Ovary (tissue), 9 donors: ENCODE results near the gene RANBP17. TPM values are rescaled to one million over a fixed set of nuclear protein-coding genes. Genes with fewer than 3 reads are reported as not detected.

Experiments used
- DNase-seq, 5 donors: peaks; one replicate each; pipeline ENCODE4 v3.0.0-alpha.2; 2019 to 2020
- H3K27ac ChIP-seq, 2 donors: fragments of 200-600 bp; one replicate each; pipeline versions ENCODE4 v1.5.1 to v1.8.0; 2019 to 2022
- H3K27me3 ChIP-seq: fragments of 200-600 bp; one replicate; pipeline ENCODE4 v1.8.0; 2022
- H3K36me3 ChIP-seq: fragments of 200-600 bp; sonication (generic); one replicate; pipeline ENCODE4 v1.5.1; 2019
- H3K4me1 ChIP-seq: one replicate; pipeline ENCODE4 v1.8.1; 2013; ENCODE audit warnings: mild to moderate bottlenecking, moderate library complexity; ENCODE audit not compliant: insufficient read depth
- H3K4me3 ChIP-seq: fragments of 200-600 bp; sonication (generic); one replicate; pipeline ENCODE4 v1.5.1; 2017
- H3K9me3 ChIP-seq, 2 donors: fragments of 200-600 bp in 1 of 2; sonication (generic) in 1 of 2; one replicate each; pipeline versions ENCODE4 v1.5.1 to v1.8.1; 2013 to 2019; ENCODE audit warnings: mild to moderate bottlenecking in 1 of 2, moderate library complexity in 1 of 2
- EP300 ChIP-seq: sonication (generic); formaldehyde crosslinking; IDR thresholded peaks from one replicate; pipeline ENCODE4 v1.6.1; 2017; ENCODE audit warnings: antibody characterized with exemption
- POLR2A ChIP-seq: fragments of 450-650 bp; IDR thresholded peaks from one replicate; pipeline ENCODE4 v1.6.1; 2017; ENCODE audit warnings: antibody characterized with exemption, mild to moderate bottlenecking, moderate library complexity
- WGBS, 3 donors: extraction: QIAGEN DNeasy Blood & Tissue Kit in 1 of 3; methylation state at CpG; one replicate each; pipeline versions ENCODE4 v1.1.5 to v1.1.7; 2013 to 2017; 5-methylcytosine and 5-hydroxymethylcytosine counted together
- intact Hi-C, 4 donors: fragments of 100-400 bp; cut with DNase I; formaldehyde crosslinking; loops; one replicate each; pipeline versions ENCODE4 v1.11.0 to v1.15.1; 2022 to 2023
- polyA plus RNA-seq, 2 donors: library from polyadenylated mRNA; stranded (reverse); fragments of 200-250 nt in 1 of 2; fragments of 350-450 nt in 1 of 2; fragmentation: Illumina TruSeq in 1 of 2; extraction: RNeasy Lipid Tissue Mini Kit (QIAGEN cat#74804) in 1 of 2; gene quantifications; one replicate each; pipeline ENCODE4 v1.2.3, GENCODE V29; 2013 to 2014
- total RNA-seq, 7 donors: library from RNA; depleted of rRNA in 2 of 7; stranded (reverse); fragments of >200 nt in 2 of 7; fragmentation: NEBNext Ultra II Directional in 3 of 7; extraction: Animal tissue kit (Norgen Biotek cat#: 25700) in 3 of 7; gene quantifications; one replicate each; pipeline versions ENCODE4 v1.1.0 to v1.2.4, GENCODE V29; 2016 to 2023
- TF ChIP-seq, protein P1 (sequence below), 3 donors: fragments of 450-650 bp in 2 of 3; fragments of 200-600 bp in 1 of 3; IDR thresholded peaks; one replicate each; pipeline versions ENCODE4 v1.5.1 to v1.8.0; 2016 to 2022; ENCODE audit warnings: antibody characterized with exemption in 3 of 3, mild to moderate bottlenecking in 1 of 3
- donor health status: DM: no; HTN: no; CAD: no; lungs with moderate emphysema.
- donor health status: DM: no; HTN: no; CAD: no.
- donor health status: Bipolar disorder and iron deficiency.
- donor health status: DM: yes; HTN: yes; CAD: no.
- donor health status: DM: no; HTN: no; CAD: no.
- donor health status: DM: yes; HTN: yes; CAD: no.

RANBP17 gene
- total and polyA plus RNA-seq, 9 donors, result 1.3 to 16.1 (median 8.5) TPM

DNA sequence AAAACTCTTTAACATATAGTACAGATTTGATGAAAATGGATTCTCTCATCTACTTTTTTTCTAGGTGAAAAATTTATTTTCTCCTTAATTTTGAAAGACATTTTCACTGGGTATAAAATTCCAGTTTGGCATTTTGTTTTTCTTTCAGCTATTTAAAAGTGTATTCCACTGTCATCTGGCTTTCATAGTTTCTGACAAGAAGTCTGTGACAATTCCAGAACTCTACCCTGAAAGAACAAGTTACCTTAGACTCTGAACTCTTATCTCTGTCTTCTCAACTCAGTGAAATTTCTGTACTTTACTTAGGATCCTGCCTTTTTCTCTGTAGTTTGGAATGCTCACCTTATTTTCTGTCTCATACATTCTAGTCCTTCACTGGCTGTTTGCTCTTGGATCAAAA lies 161.7 kb downstream of the RANBP17 start:
- H3K9me3 ChIP-seq, result no peaks in the 10 kb centered on the region
- DNase-seq, result no peak
- H3K27ac ChIP-seq, result no peak overlapping the region
- no peak overlapping the region for H3K4me3 ChIP-seq
- H3K4me1 ChIP-seq, result no peaks in the 10 kb centered on the region
- H3K27me3 ChIP-seq, result no peaks in the 10 kb centered on the region
- TF ChIP-seq POLR2A, result no peak
- TF ChIP-seq, protein P1, sequence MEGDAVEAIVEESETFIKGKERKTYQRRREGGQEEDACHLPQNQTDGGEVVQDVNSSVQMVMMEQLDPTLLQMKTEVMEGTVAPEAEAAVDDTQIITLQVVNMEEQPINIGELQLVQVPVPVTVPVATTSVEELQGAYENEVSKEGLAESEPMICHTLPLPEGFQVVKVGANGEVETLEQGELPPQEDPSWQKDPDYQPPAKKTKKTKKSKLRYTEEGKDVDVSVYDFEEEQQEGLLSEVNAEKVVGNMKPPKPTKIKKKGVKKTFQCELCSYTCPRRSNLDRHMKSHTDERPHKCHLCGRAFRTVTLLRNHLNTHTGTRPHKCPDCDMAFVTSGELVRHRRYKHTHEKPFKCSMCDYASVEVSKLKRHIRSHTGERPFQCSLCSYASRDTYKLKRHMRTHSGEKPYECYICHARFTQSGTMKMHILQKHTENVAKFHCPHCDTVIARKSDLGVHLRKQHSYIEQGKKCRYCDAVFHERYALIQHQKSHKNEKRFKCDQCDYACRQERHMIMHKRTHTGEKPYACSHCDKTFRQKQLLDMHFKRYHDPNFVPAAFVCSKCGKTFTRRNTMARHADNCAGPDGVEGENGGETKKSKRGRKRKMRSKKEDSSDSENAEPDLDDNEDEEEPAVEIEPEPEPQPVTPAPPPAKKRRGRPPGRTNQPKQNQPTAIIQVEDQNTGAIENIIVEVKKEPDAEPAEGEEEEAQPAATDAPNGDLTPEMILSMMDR (IDR thresholded peaks at IDR 0.05), result no peak
- no peaks in the 10 kb centered on the region for H3K36me3 ChIP-seq
- intact Hi-C loops, result no loop called here

DNA sequence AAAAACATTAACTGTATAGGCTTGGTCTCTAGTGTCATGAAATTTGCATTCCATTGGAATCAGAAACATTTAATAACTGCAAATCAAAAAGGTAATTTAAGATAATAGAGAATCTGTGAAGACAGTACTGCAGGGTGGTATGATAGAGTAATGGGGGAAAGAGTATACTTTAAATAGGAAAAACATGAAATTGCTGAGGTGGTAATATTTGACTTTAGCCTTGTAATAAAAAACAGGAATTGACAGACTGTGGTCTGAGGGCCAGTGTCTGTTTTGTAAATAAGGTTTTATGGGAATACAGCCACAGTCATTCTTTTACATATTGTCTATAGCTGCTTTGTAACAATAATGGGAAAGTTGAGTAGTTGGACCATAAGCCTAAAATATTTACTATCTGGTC lies 162.3 kb downstream of the RANBP17 start:
- no peak for TF ChIP-seq EP300
- TF ChIP-seq, protein P1 (IDR thresholded peaks at IDR 0.05), result no peak
- no peak for TF ChIP-seq POLR2A
- intact Hi-C loops, result no loop called here

DNA sequence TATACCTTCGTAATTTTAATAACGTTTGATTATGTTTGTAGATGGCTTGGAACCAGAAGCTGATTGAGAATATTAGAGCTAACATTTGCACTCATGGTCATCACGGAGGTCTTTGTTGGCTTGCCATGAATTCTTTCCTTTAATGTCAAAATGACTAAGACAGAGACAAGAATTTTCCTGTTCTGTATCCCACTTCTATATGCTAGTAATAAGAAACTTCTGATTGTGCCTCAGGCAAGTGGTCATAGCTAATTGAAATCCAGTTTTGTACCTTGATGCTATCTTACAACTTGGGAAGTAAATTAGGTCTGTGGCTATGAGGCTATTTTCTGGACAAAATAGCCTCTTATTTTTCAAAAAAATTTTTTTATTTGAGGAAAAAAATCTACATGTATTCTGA lies 167.6 kb downstream of the RANBP17 start:
- DNase-seq, result no peak
- TF ChIP-seq POLR2A (no peak), EP300 (no peak)
- TF ChIP-seq, protein P1 (IDR thresholded peaks at IDR 0.05), result no peak
- Histone ChIP-seq H3K36me3 (no peaks in the 10 kb centered on the region), H3K4me1 (no peaks in the 10 kb centered on the region), H3K27ac (no peak overlapping the region), H3K9me3 (no peaks in the 10 kb centered on the region), H3K4me3 (no peak overlapping the region), H3K27me3 (no peaks in the 10 kb centered on the region)
- 90 to 94% (median 93%) methylated on average over 3 of the region's 3 CpGs for WGBS, 3 donors
- intact Hi-C loops, result no loop called here

More for the DNA sequence above, 162.3 kb downstream of the RANBP17 start:
- Histone ChIP-seq H3K27ac (no peak overlapping the region), H3K9me3 (no peaks in the 10 kb centered on the region), H3K4me3 (no peak overlapping the region), H3K36me3 (no peaks in the 10 kb centered on the region), H3K27me3 (no peaks in the 10 kb centered on the region), H3K4me1 (no peaks in the 10 kb centered on the region)
- DNase-seq, result no peak

DNA sequence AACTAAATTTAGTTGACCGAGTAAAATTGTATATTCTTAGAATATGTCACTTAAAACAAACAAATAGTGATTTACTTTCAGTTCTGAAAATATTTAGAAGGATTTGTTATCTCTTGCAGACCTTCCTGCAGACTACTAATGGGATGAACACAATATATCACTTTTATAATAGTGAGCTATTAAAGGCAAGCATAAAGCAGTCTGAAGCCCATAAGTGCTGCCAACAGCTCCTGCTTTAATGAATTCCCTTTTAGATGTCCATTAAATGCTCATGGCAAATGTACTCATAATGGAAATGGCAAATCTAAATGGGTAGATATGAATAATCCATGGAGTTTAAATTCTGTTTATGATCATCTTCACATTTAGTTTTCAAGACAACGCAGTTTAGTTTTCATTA lies 170.2 kb downstream of the RANBP17 start:
- H3K4me3 ChIP-seq, result no peak overlapping the region
- H3K27ac ChIP-seq, result no peak overlapping the region
- H3K4me1 ChIP-seq, result no peaks in the 10 kb centered on the region
- no peaks in the 10 kb centered on the region for H3K27me3 ChIP-seq
- no peaks in the 10 kb centered on the region for H3K9me3 ChIP-seq
- intact Hi-C loops, result no loop called here
- H3K36me3 ChIP-seq, result no peaks in the 10 kb centered on the region
- no peak for TF ChIP-seq EP300
- TF ChIP-seq, protein P1 (IDR thresholded peaks at IDR 0.05), result no peak
- no peak for TF ChIP-seq POLR2A
- WGBS, 3 donors, result 52 to 62% (median 59%) methylated on average over 2 of the region's 2 CpGs
- DNase-seq, result no peak
